ENCODE results near the gene APC.

Gene APC

DNA sequence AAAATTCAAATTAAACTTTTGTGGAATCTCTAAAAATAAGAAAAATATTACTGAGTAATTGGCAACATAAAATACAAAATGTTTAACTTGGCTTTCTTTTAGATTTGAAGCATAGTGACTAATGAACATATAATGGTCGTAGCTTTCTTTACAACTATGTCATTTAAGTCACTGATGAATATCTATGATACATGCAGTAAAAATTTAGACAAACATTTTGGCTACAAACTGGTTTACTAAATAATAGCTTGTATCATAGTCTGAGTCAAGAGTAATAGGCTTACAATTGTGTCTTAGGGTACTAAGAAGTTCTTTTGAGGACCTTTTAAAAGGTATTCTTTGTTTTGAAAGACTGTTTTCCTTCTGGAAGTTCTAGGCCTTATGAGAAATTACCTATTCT lies 2.0 kb upstream of the APC start:
- no peak overlapping the region for H3K4me3 Mint-ChIP-seq
- no peak for DNase-seq
- H3K27me3 Mint-ChIP-seq = no peaks in the 10 kb centered on the region
- H3K9me3 Mint-ChIP-seq = no peaks in the 10 kb centered on the region
- H3K4me1 Mint-ChIP-seq (ENCODE audit: low read depth) = peaks cover 17% of the 10 kb centered on the region
- H3K36me3 Mint-ChIP-seq (ENCODE audit: low read depth) = peaks cover 11% of the 10 kb centered on the region
- no peak overlapping the region for H3K27ac Mint-ChIP-seq

- Mint-ChIP-seq H3K9me3 (no peaks in the 10 kb centered on the region), H3K27ac (no peak overlapping the region)
- no peak for DNase-seq
Observed at GRCh38 chr5:112737070-112737462, 619 bp upstream of the APC start.

DNA sequence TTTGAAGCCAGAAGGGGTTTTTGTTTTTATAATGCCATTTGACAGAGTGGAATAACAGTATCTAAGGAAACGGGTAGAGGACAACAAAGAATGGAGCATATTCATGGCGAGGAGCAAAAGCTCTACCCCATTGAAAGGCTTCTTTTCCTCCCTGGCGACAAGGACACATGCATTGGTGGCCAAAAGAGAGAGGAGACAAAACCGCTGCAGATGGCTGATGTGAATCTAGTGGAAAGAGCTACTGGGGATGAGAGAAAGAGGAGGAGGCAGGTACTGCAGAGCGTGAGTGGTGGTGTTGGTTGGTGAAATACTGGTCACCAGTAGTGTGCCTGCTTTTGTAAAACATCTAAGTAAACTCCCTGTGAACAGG lies 491 bp downstream of the APC start:
- no peak for DNase-seq
- Mint-ChIP-seq H3K4me1 (ENCODE audit: low read depth) (peaks cover 26% of the 10 kb centered on the region), H3K27me3 (no peaks in the 10 kb centered on the region), H3K9me3 (no peaks in the 10 kb centered on the region), H3K36me3 (ENCODE audit: low read depth) (peaks cover 17% of the 10 kb centered on the region), H3K27ac (peak overlapping the region; percentile 88), H3K4me3 (peak overlapping the region; percentile 91)

More at GRCh38 chr5:112737070-112737462, 619 bp upstream of the APC start:
- peaks cover 12% of the 10 kb centered on the region for H3K36me3 Mint-ChIP-seq (ENCODE audit: low read depth)
- H3K27me3 Mint-ChIP-seq = no peaks in the 10 kb centered on the region
- peak overlapping the region; percentile 91 for H3K4me3 Mint-ChIP-seq
- H3K4me1 Mint-ChIP-seq (ENCODE audit: low read depth) = peaks cover 20% of the 10 kb centered on the region

GRCh38 chr5:112742424-112742823 lies 4.7 kb downstream of the APC start:
- Mint-ChIP-seq H3K36me3 (ENCODE audit: low read depth) (peaks cover 15% of the 10 kb centered on the region), H3K4me1 (ENCODE audit: low read depth) (peaks cover 30% of the 10 kb centered on the region), H3K27me3 (no peaks in the 10 kb centered on the region), H3K27ac (no peak overlapping the region), H3K4me3 (no peak overlapping the region), H3K9me3 (no peaks in the 10 kb centered on the region)
- DNase-seq = no peak

DNA sequence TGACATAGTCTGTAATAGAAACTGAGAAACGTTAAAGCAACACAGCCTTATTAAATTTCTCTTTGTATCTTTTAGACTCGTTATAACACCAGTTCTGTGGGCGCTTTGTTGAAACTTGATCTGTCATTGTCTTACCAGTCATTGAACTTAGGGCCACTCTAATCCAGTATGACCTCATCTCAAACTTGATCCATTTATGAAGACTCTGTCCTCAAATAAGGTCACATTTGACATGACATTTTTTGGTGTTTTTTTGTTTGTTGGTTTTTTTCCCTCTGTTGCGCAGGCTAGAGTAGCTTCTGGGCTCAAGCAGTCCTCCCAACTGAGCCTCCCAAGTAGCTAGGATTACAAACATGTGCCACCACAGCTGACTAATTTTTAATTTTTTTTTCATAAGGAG lies 5.9 kb downstream of the APC start:
- H3K27ac Mint-ChIP-seq = no peak overlapping the region

GRCh38 chr5:112752335-112752734 lies 14.7 kb downstream of the APC start:
- no peak overlapping the region for H3K4me3 Mint-ChIP-seq
- no peak for DNase-seq
- H3K27me3 Mint-ChIP-seq = no peaks in the 10 kb centered on the region
- peaks cover 18% of the 10 kb centered on the region for H3K4me1 Mint-ChIP-seq (ENCODE audit: low read depth)
- no peak overlapping the region for H3K27ac Mint-ChIP-seq
- H3K9me3 Mint-ChIP-seq = no peaks in the 10 kb centered on the region
- H3K36me3 Mint-ChIP-seq (ENCODE audit: low read depth) = peaks cover 4% of the 10 kb centered on the region

More for the DNA sequence above, 5.9 kb downstream of the APC start:
- Mint-ChIP-seq H3K27me3 (no peaks in the 10 kb centered on the region), H3K9me3 (no peaks in the 10 kb centered on the region), H3K4me3 (no peak overlapping the region), H3K4me1 (ENCODE audit: low read depth) (peaks cover 21% of the 10 kb centered on the region), H3K36me3 (ENCODE audit: low read depth) (peaks cover 8% of the 10 kb centered on the region)
- no peak for DNase-seq

GRCh38 chr5:112755703-112756102 lies 18.0 kb downstream of the APC start:
- no peak for DNase-seq
- Mint-ChIP-seq H3K4me3 (no peak overlapping the region), H3K36me3 (ENCODE audit: low read depth) (peaks cover 15% of the 10 kb centered on the region), H3K4me1 (ENCODE audit: low read depth) (peaks cover 13% of the 10 kb centered on the region), H3K9me3 (no peaks in the 10 kb centered on the region), H3K27ac (no peak overlapping the region), H3K27me3 (no peaks in the 10 kb centered on the region)

GRCh38 chr5:112757468-112758208 lies 20.0 kb downstream of the APC start:
- Mint-ChIP-seq H3K4me3 (no peak overlapping the region), H3K27ac (no peak overlapping the region), H3K4me1 (ENCODE audit: low read depth) (peaks cover 6% of the 10 kb centered on the region), H3K27me3 (no peaks in the 10 kb centered on the region), H3K9me3 (no peaks in the 10 kb centered on the region), H3K36me3 (ENCODE audit: low read depth) (peaks cover 28% of the 10 kb centered on the region)
- no peak for DNase-seq

- Mint-ChIP-seq H3K9me3 (no peaks in the 10 kb centered on the region), H3K27me3 (no peaks in the 10 kb centered on the region), H3K36me3 (ENCODE audit: low read depth) (peaks cover 28% of the 10 kb centered on the region), H3K4me1 (ENCODE audit: low read depth) (peaks cover 2% of the 10 kb centered on the region), H3K4me3 (no peak overlapping the region), H3K27ac (no peak overlapping the region)
- no peak for DNase-seq
Observed at GRCh38 chr5:112758676-112759075, 21.0 kb downstream of the APC start.

GRCh38 chr5:112762113-112762810 lies 24.6 kb downstream of the APC start:
- DNase-seq = no peak
- H3K36me3 Mint-ChIP-seq (ENCODE audit: low read depth) = peaks cover 36% of the 10 kb centered on the region
- H3K4me1 Mint-ChIP-seq (ENCODE audit: low read depth) = peaks cover 2% of the 10 kb centered on the region
- H3K4me3 Mint-ChIP-seq = no peak overlapping the region
- H3K27me3 Mint-ChIP-seq = no peaks in the 10 kb centered on the region
- H3K27ac Mint-ChIP-seq = no peak overlapping the region
- H3K9me3 Mint-ChIP-seq = no peaks in the 10 kb centered on the region

GRCh38 chr5:112763165-112763564 lies 25.5 kb downstream of the APC start:
- Mint-ChIP-seq H3K4me3 (no peak overlapping the region), H3K27ac (no peak overlapping the region), H3K36me3 (ENCODE audit: low read depth) (peaks cover 36% of the 10 kb centered on the region), H3K4me1 (ENCODE audit: low read depth) (no peaks in the 10 kb centered on the region), H3K9me3 (no peaks in the 10 kb centered on the region), H3K27me3 (no peaks in the 10 kb centered on the region)
- no peak for DNase-seq

DNA sequence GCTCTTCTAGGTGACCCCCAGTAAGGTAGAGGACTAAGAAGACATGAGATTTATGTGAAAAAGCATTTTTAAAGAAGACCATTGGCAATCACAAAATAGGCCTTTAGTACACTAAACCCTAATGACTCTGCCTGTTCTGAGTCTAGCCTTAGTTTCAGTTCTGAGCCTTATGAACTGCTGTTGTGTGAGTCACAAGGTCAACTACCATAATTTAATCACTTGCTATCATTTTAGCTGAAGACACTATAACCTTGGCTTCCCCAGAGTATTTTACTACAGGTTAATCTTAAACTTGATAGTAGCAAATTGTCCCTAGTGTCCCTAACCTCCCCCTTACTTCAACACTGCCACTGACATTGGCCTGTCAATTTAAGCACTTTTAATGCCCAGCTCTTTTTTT lies 34.4 kb downstream of the APC start:
- DNase-seq = no peak
- H3K27me3 Mint-ChIP-seq = no peaks in the 10 kb centered on the region
- H3K36me3 Mint-ChIP-seq (ENCODE audit: low read depth) = peaks cover 52% of the 10 kb centered on the region
- no peaks in the 10 kb centered on the region for H3K9me3 Mint-ChIP-seq
- H3K4me3 Mint-ChIP-seq = no peak overlapping the region
- peaks cover 3% of the 10 kb centered on the region for H3K4me1 Mint-ChIP-seq (ENCODE audit: low read depth)
- H3K27ac Mint-ChIP-seq = peak overlapping the region; percentile 47

GRCh38 chr5:112776301-112776856 lies 38.7 kb downstream of the APC start:
- H3K4me1 Mint-ChIP-seq (ENCODE audit: low read depth) = peaks cover 7% of the 10 kb centered on the region
- H3K36me3 Mint-ChIP-seq (ENCODE audit: low read depth) = peaks cover 64% of the 10 kb centered on the region
- no peak overlapping the region for H3K27ac Mint-ChIP-seq
- no peaks in the 10 kb centered on the region for H3K27me3 Mint-ChIP-seq
- H3K9me3 Mint-ChIP-seq = no peaks in the 10 kb centered on the region
- no peak overlapping the region for H3K4me3 Mint-ChIP-seq
- no peak for DNase-seq

GRCh38 chr5:112779531-112779930 lies 41.8 kb downstream of the APC start:
- no peak for DNase-seq
- Mint-ChIP-seq H3K4me3 (no peak overlapping the region), H3K9me3 (no peaks in the 10 kb centered on the region), H3K27ac (no peak overlapping the region), H3K4me1 (ENCODE audit: low read depth) (peaks cover 4% of the 10 kb centered on the region), H3K27me3 (no peaks in the 10 kb centered on the region), H3K36me3 (ENCODE audit: low read depth) (peaks cover 67% of the 10 kb centered on the region)

DNA sequence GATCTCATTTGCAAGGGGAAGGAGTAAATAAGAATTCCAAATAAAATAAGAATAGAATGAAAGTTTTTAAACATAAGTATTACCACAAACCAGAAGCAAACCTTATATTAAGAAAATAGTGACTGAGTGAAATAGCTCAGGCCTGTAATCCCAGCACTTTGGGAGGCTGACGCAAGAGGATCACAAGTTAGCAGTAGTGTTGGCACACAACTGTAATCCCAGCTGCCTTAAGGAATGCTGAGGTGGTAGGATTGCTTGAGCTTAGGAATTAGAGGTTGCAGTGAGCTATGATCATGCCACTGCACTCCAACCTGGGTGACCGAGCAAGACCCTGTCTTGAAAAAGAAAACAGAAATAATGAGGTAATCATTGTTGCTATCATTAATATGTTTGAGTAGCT lies 47.0 kb downstream of the APC start:
- H3K27ac Mint-ChIP-seq = no peak overlapping the region
- DNase-seq = no peak
- H3K9me3 Mint-ChIP-seq = no peaks in the 10 kb centered on the region
- no peak overlapping the region for H3K4me3 Mint-ChIP-seq
- H3K27me3 Mint-ChIP-seq = no peaks in the 10 kb centered on the region
- peaks cover 40% of the 10 kb centered on the region for H3K36me3 Mint-ChIP-seq (ENCODE audit: low read depth)
- peaks cover 2% of the 10 kb centered on the region for H3K4me1 Mint-ChIP-seq (ENCODE audit: low read depth)
